Ovary (tissue), 3 donors: Measurements from ENCODE around the gene OR2G3.

Source experiments
- POLR2A ChIP-seq: fragments of 450-650 bp; IDR thresholded peaks from one replicate; pipeline ENCODE4 v1.6.1; 2017; ENCODE audit warnings: antibody characterized with exemption, mild to moderate bottlenecking, moderate library complexity
- TF ChIP-seq, protein P1 (sequence below), 3 donors: fragments of 450-650 bp in 2 of 3; fragments of 200-600 bp in 1 of 3; IDR thresholded peaks; one replicate each; pipeline versions ENCODE4 v1.5.1 to v1.8.0; 2016 to 2022; ENCODE audit warnings: antibody characterized with exemption in 3 of 3, mild to moderate bottlenecking in 1 of 3
- donor health status: DM: no; HTN: no; CAD: no.

- TF ChIP-seq POLR2A = no peak
- TF ChIP-seq, protein P1, sequence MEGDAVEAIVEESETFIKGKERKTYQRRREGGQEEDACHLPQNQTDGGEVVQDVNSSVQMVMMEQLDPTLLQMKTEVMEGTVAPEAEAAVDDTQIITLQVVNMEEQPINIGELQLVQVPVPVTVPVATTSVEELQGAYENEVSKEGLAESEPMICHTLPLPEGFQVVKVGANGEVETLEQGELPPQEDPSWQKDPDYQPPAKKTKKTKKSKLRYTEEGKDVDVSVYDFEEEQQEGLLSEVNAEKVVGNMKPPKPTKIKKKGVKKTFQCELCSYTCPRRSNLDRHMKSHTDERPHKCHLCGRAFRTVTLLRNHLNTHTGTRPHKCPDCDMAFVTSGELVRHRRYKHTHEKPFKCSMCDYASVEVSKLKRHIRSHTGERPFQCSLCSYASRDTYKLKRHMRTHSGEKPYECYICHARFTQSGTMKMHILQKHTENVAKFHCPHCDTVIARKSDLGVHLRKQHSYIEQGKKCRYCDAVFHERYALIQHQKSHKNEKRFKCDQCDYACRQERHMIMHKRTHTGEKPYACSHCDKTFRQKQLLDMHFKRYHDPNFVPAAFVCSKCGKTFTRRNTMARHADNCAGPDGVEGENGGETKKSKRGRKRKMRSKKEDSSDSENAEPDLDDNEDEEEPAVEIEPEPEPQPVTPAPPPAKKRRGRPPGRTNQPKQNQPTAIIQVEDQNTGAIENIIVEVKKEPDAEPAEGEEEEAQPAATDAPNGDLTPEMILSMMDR (IDR thresholded peaks at IDR 0.05) = no peak
Measured at GRCh38 chr1:247639381-247639981, 34.1 kb downstream of the OR2G3 start.
